NCI-H1048 (cell line): ENCODE measurements around the gene MAPK1IP1L.
"Not testable (repeated sequence)": the region's sequence is repeated elsewhere in the genome, so short reads cannot be mapped to it uniquely, and the experiment has no call there.

ENCODE experiments used
- DNase-seq: peaks from one replicate; lab custom pipeline; 2025; lab: John Stamatoyannopoulos, UW

Gene MAPK1IP1L

GRCh38 chr14:55051423-55052268 lies at the start of gene MAPK1IP1L:
Gene MAPK1IP1L, plus strand, starts transcription at chr14:55051647. Its CDS starts 10,037 bp downstream, at chr14:55061684.
- peak; percentile 69 for DNase-seq

- DNase-seq = no peak
These were observed 46.4 kb upstream of the MAPK1IP1L start for GRCh38 chr14:55005071-55005470.

DNA sequence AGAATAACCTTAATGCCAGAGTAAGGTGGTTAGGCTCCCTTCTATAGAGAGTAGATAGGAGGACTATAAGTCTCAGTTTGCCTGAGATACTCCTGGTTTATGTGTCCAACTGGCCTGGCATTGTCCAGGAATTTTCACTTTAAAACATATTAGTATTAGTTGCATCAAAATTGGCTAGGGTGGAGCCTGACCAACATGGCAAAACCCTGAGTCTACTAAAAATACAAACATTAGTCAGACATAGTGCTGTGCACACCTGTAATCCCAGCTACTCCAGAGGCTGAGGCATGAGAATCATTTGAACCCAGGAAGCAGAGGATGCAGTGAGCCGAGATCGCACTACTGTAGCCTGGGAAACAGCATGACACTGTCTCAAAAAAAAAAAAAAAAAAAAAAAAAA lies 36.4 kb upstream of the MAPK1IP1L start:
- no peak for DNase-seq

DNA sequence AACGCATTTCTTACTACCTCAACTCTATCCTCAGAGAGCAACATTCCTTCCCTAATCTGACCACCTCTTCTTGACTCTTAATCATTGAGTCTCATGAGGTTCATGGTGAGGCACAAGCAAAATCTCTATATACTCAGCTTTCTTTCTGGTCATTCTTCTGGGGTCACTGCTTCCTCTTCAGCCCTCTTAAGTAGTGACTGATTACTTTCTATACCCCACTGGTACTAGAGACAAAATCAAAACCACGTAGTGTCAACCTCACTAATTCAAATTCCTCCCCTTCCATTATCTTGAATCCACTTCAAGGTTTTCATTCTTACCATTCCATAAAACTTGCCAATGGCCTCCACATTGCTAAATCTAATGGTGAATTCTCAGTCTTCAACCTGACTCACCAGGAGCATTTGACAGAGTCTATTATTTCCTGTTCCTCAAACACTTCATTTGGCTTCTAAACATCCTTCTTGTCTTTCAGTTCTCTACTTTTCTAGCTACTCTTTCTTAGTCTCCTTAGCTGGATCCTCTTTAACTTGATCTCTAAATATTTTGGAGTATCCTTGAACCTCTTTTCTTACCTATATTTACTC lies 31.4 kb upstream of the MAPK1IP1L start:
- no peak for DNase-seq

DNA sequence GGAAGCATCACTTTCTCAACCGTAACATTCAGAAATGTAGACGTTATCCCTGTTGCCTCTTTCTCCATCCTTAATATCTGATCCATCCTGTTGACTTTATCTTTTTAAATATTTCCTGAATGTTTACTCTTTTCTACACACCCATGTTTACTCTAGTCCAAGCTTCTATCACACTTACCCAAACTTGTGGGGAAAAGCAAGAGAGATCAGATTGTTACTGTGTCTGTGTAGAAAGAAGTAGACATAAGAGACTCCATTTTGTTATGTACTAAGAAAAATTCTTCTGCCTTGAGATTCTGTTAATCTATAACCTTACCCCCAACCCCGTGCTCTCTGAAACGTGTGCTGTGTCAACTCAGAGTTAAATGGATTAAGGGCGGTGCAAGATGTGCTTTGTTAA lies 27.1 kb upstream of the MAPK1IP1L start:
- not testable (repeated sequence) for DNase-seq

DNA sequence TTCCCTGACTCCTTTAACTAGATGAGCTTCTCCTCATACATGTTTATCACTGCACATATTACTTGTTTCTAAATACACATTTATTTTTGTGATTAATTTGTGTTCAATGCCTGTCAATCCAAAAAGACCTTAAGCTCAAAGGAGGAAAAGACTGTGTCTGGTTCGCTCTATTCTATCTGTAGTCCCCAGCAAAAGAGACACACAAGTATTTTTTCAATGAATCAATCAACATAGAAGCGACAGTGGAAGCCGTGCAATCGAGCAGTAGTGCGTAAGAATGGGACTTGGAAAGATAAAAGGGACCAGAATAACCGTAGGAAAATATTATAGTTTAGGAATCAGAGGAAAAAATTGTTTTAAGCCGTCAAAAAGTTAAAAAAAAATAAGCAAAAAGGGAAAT lies 25.5 kb upstream of the MAPK1IP1L start:
- DNase-seq = no peak

DNA sequence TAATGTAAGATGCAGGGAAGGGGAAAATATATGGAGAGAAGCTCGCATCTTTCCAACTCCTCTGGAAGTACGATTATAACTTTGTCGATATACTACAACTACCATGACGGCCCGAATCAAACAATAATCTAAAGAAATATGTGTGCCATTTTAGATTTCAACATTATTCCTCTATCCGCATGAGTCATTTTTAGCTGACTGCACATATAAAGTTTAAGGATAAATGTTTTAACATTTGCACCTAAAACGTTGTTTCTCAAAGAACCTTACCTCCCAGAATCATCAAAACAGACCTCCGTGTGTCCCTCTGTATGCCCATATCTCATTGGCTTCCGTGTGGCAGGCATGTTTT lies 25.0 kb upstream of the MAPK1IP1L start:
- no peak for DNase-seq

- peak; percentile 77 for DNase-seq
These were observed 24.5 kb upstream of the MAPK1IP1L start, which contains the start of the genes SOCS4 and WDHD1 for GRCh38 chr14:55026793-55027561. Gene SOCS4, plus strand, starts transcription at chr14:55027236. Its CDS starts 15,806 bp downstream, at chr14:55043042. Gene WDHD1, minus strand, starts transcription at chr14:55027099. Its CDS starts 312 bp downstream, at chr14:55026787.

DNA sequence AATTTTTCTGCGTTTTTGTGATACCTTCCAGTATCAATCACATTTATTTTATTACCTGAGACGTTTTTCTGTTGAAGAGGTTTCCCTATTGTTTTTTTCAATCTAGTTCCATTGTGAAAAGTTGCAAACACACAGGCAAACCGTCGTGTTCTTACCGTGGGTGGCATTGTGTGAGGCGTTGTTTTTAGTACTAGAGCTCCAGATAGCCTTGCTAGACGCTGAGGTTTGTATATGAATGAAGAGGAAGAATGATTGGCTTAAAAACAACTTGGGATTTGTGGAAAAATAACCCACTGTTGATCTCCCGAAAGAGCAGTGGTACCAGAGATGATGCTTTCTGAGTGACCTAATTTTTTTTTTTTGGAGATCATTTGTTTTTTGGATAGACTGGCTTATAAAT lies 23.4 kb upstream of the MAPK1IP1L start:
- no peak for DNase-seq

GRCh38 chr14:55028476-55028875 lies 23.0 kb upstream of the MAPK1IP1L start:
- no peak for DNase-seq

DNA sequence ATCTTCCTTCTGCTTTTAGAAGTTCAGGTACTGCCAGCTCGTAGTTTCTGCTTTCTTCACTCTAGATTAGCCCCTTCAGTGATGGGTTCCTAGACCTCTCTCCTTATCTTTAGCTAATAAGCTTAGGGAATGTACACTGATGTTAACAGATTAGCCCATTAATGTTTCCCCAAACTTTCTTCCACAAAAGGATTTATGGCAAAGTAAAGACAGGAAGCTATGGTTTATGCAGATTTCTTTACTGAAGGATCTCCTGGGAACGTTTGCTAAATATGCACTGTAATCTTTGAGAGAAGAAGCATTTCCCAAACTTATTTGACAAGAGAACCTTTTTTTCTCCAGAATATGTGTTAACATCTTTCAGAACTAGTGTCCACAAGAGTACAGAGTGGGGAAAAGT lies 20.3 kb upstream of the MAPK1IP1L start:
- no peak for DNase-seq

- DNase-seq = not testable (repeated sequence)
These were observed 13.5 kb upstream of the MAPK1IP1L start for GRCh38 chr14:55037995-55038394.

GRCh38 chr14:55038708-55039107 lies 12.7 kb upstream of the MAPK1IP1L start:
- DNase-seq = no peak

DNA sequence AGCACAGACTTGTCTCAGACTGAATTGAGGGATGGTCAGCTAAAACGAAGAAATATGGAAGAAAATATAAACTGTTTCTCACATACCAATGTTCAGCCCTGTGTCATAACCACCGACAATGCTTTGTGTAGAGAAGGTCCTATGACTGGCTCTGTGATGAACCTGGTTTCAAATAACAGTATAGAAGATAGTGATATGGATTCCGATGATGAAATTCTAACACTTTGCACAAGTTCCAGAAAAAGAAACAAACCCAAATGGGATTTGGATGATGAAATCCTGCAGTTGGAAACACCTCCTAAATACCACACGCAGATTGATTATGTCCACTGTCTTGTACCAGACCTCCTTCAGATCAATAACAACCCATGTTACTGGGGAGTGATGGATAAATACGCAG lies 7.9 kb upstream of the MAPK1IP1L start:
- DNase-seq = no peak

GRCh38 chr14:55045087-55045486 lies 6.4 kb upstream of the MAPK1IP1L start:
- no peak for DNase-seq

GRCh38 chr14:55047301-55048053 lies 4.0 kb upstream of the MAPK1IP1L start:
- DNase-seq = no peak

GRCh38 chr14:55048900-55049436 lies 2.5 kb upstream of the MAPK1IP1L start:
- DNase-seq = no peak

- no peak for DNase-seq
These were observed 353 bp upstream of the MAPK1IP1L start for GRCh38 chr14:55051165-55051422.

DNA sequence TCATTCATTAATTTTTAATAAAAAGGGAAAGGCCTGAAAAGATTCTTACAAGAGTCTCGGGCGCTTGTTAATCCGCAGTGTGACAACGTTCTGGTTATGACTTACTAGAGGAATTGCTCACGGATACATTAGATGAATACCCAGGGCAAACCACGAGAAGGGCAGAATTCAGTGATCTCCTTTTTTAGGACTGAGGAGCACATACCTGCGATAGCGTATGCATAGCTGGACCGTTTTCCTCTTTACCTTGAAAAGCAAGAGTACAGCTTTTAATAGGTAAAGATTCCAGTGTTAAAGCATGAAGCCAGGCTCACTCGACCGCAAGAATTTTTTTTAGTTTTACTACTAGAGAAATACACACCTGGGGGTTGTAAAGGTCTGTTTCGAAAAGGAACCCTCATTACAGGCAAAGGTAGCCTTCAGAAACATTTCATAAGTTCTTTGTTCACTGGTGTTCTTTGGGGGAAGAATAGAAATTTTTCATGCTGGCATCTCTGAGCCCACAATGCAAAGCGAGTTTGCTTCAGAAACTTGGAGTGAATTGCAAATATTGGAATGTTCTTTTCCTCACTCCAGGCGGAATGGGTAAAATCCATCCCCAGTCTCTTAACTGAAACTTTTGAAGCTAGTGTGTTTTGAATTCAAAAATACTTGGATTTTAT lies 953 bp downstream of the MAPK1IP1L start:
- DNase-seq = no peak

GRCh38 chr14:55053018-55053417 lies 1.6 kb downstream of the MAPK1IP1L start:
- no peak for DNase-seq

DNA sequence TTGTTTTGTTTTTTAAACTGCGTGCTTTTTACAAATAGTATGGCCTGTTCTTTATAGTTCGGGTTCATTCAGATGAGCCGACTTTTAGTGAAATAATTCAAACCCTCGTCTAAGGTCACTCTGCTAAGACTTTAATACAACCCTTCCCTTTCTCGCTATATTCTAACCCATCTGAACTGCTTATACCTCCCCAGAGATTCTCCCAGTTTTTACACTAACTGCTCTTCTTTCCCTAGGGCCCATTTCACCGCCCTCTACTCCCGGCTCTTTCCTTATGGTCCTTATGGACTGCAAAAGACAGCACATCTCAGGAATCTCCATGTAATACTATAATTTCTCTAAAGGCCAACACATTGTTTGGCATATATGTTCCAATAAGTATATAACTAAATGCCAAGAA lies 2.1 kb downstream of the MAPK1IP1L start:
- DNase-seq = no peak
